MM.1S (cell line): ENCODE results near the gene RCE1.

Experiments
- CTCF ChIP-seq: fragments of 300-600 bp; sonication (generic); IDR thresholded peaks from 2 replicates; pipeline ENCODE4 v1.5.1; 2016; ENCODE audit warnings: antibody characterized with exemption, low read length, mixed read lengths
- EZH2 ChIP-seq: fragments of 300-600 bp; sonication (generic); optimal IDR thresholded peaks from 2 replicates; pipeline ENCODE3; 2017; ENCODE audit warnings: low read depth, mild to moderate bottlenecking, antibody characterized with exemption, low read length, mixed read lengths
- EZH2phosphoT487 ChIP-seq: fragments of 300-600 bp; sonication (generic); IDR thresholded peaks from 2 replicates; pipeline ENCODE4 v1.6.1; 2018; ENCODE audit warnings: antibody characterized with exemption, low read length

- TF ChIP-seq CTCF (no peak), EZH2 (no peak), EZH2phosphoT487 (no peak)
Observed at GRCh38 chr11:66885950-66886440, 42.8 kb downstream of the RCE1 start.
